Left forelimb (tissue), 1 donor: Measurements from ENCODE around the gene CREG1.

Experiments
- DNase-seq: peaks from one replicate; pipeline ENCODE4 v3.0.0-alpha.2; 2018; ENCODE audit warnings: low spot score

The CREG1 gene

GRCh38 chr1:167532964-167533824 is 20.4 kb downstream of the CREG1 start:
- no peak for DNase-seq

- no peak for DNase-seq
These were observed 21.2 kb downstream of the CREG1 start for GRCh38 chr1:167532375-167532774.

GRCh38 chr1:167529829-167530474 is 23.6 kb downstream of the CREG1 start:
- no peak for DNase-seq

- DNase-seq: no peak
These were observed 25.4 kb downstream of the CREG1 start for GRCh38 chr1:167528057-167528728.

GRCh38 chr1:167526667-167527383 is 26.7 kb downstream of the CREG1 start:
- DNase-seq: no peak

- no peak for DNase-seq
These were observed 28.9 kb downstream of the CREG1 start for GRCh38 chr1:167524651-167525050.

- no peak for DNase-seq
These were observed 31.3 kb downstream of the CREG1 start for GRCh38 chr1:167522246-167522645.

- DNase-seq: no peak
These were observed 32.8 kb downstream of the CREG1 start for GRCh38 chr1:167520711-167521206.

GRCh38 chr1:167518331-167518700 is 35.2 kb downstream of the CREG1 start, which contains the start of gene CD247:
Gene CD247 (minus strand): TSS chr1:167518529. CDS start chr1:167518465, 64 bp downstream.
- no peak for DNase-seq

GRCh38 chr1:167517535-167518330 is 35.8 kb downstream of the CREG1 start:
- DNase-seq: no peak

- DNase-seq: no peak
These were observed 36.9 kb downstream of the CREG1 start for GRCh38 chr1:167516404-167517388.

GRCh38 chr1:167515893-167516321 is 37.7 kb downstream of the CREG1 start:
- no peak for DNase-seq

GRCh38 chr1:167515461-167515860 is 38.1 kb downstream of the CREG1 start:
- no peak for DNase-seq

- no peak for DNase-seq
These were observed 39.3 kb downstream of the CREG1 start for GRCh38 chr1:167514288-167514687.

GRCh38 chr1:167512046-167512654 is 41.4 kb downstream of the CREG1 start:
- DNase-seq: no peak

- DNase-seq: no peak
These were observed 42.1 kb downstream of the CREG1 start for GRCh38 chr1:167511374-167511986.

GRCh38 chr1:167510881-167511280 is 42.7 kb downstream of the CREG1 start:
- no peak for DNase-seq

GRCh38 chr1:167510244-167510643 is 43.3 kb downstream of the CREG1 start:
- no peak for DNase-seq

- no peak for DNase-seq
These were observed 44.0 kb downstream of the CREG1 start for GRCh38 chr1:167509587-167509986.
